ENCODE measurements around the gene FXYD4.

- TF ChIP-seq POLR2AphosphoS5 (IDR thresholded peaks at IDR 0.05; ENCODE audit: low read depth) (no peak), CTCF (IDR thresholded peaks at IDR 0.05; ENCODE audit: insufficient read depth, low read length) (no peak)
These were observed 9.3 kb downstream of the FXYD4 start for GRCh38 chr10:43380610-43381222.
